COR-L47 (cell line): ENCODE data around the gene TRPV2.
A peak's percentile ranks its signal among the peaks of the same experiment; 100 is the strongest.

Source experiments
- DNase-seq: peaks from one replicate; lab custom pipeline; 2025; lab: John Stamatoyannopoulos, UW

The TRPV2 gene

GRCh38 chr17:16459271-16459670 lies 43.9 kb downstream of the TRPV2 start:
- DNase-seq, result no peak

GRCh38 chr17:16459855-16460550 lies 44.6 kb downstream of the TRPV2 start:
- no peak for DNase-seq

- no peak for DNase-seq
Observed at GRCh38 chr17:16460796-16461605, 45.6 kb downstream of the TRPV2 start.

- no peak for DNase-seq
Observed at GRCh38 chr17:16461606-16461866, 46.2 kb downstream of the TRPV2 start.

GRCh38 chr17:16462070-16462864 lies 46.9 kb downstream of the TRPV2 start:
- no peak for DNase-seq

- DNase-seq, result no peak
Observed at GRCh38 chr17:16463358-16464302, 48.3 kb downstream of the TRPV2 start.

- no peak for DNase-seq
Observed at GRCh38 chr17:16464303-16465051, 49.1 kb downstream of the TRPV2 start.

GRCh38 chr17:16465052-16465312 lies 49.6 kb downstream of the TRPV2 start:
- no peak for DNase-seq

GRCh38 chr17:16465861-16466338 lies 50.5 kb downstream of the TRPV2 start:
- DNase-seq, result no peak

- no peak for DNase-seq
Observed at GRCh38 chr17:16466407-16466806, 51.0 kb downstream of the TRPV2 start.

- DNase-seq, result no peak
Observed at GRCh38 chr17:16467044-16467443, 51.7 kb downstream of the TRPV2 start.

GRCh38 chr17:16467886-16468285 lies 52.5 kb downstream of the TRPV2 start:
- no peak for DNase-seq

GRCh38 chr17:16468428-16468992 lies 53.1 kb downstream of the TRPV2 start:
- DNase-seq, result no peak

- peak; percentile 62 for DNase-seq
Observed at GRCh38 chr17:16470265-16470664, 54.9 kb downstream of the TRPV2 start.

- DNase-seq, result no peak
Observed at GRCh38 chr17:16471295-16471694, 55.9 kb downstream of the TRPV2 start.

GRCh38 chr17:16472539-16472938 lies 57.2 kb downstream of the TRPV2 start:
- no peak for DNase-seq

GRCh38 chr17:16473044-16474011 lies 58.0 kb downstream of the TRPV2 start:
- DNase-seq, result no peak

GRCh38 chr17:16474012-16474725 lies 58.8 kb downstream of the TRPV2 start:
- DNase-seq, result no peak

- DNase-seq, result no peak
Observed at GRCh38 chr17:16475179-16475704, 59.9 kb downstream of the TRPV2 start.
